Measurements from ENCODE around the gene HLX. TPM values are rescaled to one million over a fixed set of nuclear protein-coding genes. Genes with fewer than 3 reads are reported as not detected.
A peak's percentile ranks its signal among the peaks of the same experiment; 100 is the strongest.

The HLX gene
- total and polyA plus RNA-seq, 2 of the 13 experiments (the other 11 are each of a cell fraction or from before 2014, with no cell fraction given): 0.30 to 0.35 TPM

GRCh38 chr1:220887202-220887519, 7.9 kb downstream of the HLX start:
- ATAC-seq (no peak), DNase-seq (ENCODE audit: low spot score) (no peak), FAIRE-seq (no peak)
- BruUV-seq (replicated peaks): no TSS peak
- Histone ChIP-seq H3K4me3 (replicated peaks in 1 of 3; ENCODE audit: insufficient read depth in 1 of 3, low read depth in 2 of 3, low read length in 3 of 3) (no peak overlapping the region), H3K36me3 (replicated peaks in 1 of 2; ENCODE audit: control insufficient read depth in 1 of 2, insufficient read depth in 2 of 2, low read length in 2 of 2) (no peaks in the 10 kb centered on the region), H3K4me2 (ENCODE audit: low read depth, low read length) (peak overlapping the region; percentile 36; the same call in 1 of the 2 replicates), H3K9me3 (ENCODE audit: low read length) (no peaks in the 10 kb centered on the region), H3K27ac (ENCODE audit: extremely low read length, insufficient read depth, low read length) (no peak overlapping the region), H3K27me3 (ENCODE audit: control insufficient read depth in 1 of 2, insufficient read depth in 2 of 2, low read length in 2 of 2) (peaks cover 2 to 42% of the 10 kb centered on the region in 2 experiments; a peak in 4 of 5 replicates), H3K79me2 (ENCODE audit: insufficient read depth, low read length) (no peaks in the 10 kb centered on the region), H3K4me1 (ENCODE audit: insufficient read depth, low read length) (no peaks in the 10 kb centered on the region), H3K9ac (ENCODE audit: insufficient read depth, low read depth, low read length) (no peak overlapping the region), H2AFZ (ENCODE audit: low read length) (no peak overlapping the region), H4K20me1 (ENCODE audit: insufficient read depth, low read length) (no peaks in the 10 kb centered on the region)
- in situ Hi-C loops (cut with HindIII; ENCODE audit: extremely low pct_ligation_motif_present, low pct_unique_long_range_greater_than_20kb): no loop called here
- POLR2A ChIA-PET: no interaction called here
- WGBS (ENCODE audit: low lambda C conversion rate): 26% methylated on average over 8 of the region's 11 CpGs
- CTCF ChIA-PET (ENCODE audit: low intra/inter-chr PET ratio, low total read pairs): no interaction called here
- intact Hi-C loops (cut with micrococcal nuclease; ENCODE audit: unreplicated experiment): no loop called here
- TF ChIP-seq KDM2A (CRISPR knock-in tag; IDR thresholded peaks at IDR 0.05; ENCODE audit: borderline replicate concordance, low read depth) (no peak), TMF1 (CRISPR knock-in tag; IDR thresholded peaks at IDR 0.05; ENCODE audit: low read depth) (no peak), ZFP91 (CRISPR knock-in tag; IDR thresholded peaks at IDR 0.05; ENCODE audit: borderline replicate concordance) (no peak), ZBTB40 (IDR thresholded peaks at IDR 0.05) (no peak), ZBTB40 (CRISPR knock-in tag; IDR thresholded peaks at IDR 0.05) (no peak), ZNF501 (CRISPR knock-in tag; IDR thresholded peaks at IDR 0.05) (no peak), SRSF4 (IDR thresholded peaks at IDR 0.05; ENCODE audit: low read depth, low read length, poor library complexity, severe bottlenecking) (no peak)
- TF ChIP-seq, protein P1, sequence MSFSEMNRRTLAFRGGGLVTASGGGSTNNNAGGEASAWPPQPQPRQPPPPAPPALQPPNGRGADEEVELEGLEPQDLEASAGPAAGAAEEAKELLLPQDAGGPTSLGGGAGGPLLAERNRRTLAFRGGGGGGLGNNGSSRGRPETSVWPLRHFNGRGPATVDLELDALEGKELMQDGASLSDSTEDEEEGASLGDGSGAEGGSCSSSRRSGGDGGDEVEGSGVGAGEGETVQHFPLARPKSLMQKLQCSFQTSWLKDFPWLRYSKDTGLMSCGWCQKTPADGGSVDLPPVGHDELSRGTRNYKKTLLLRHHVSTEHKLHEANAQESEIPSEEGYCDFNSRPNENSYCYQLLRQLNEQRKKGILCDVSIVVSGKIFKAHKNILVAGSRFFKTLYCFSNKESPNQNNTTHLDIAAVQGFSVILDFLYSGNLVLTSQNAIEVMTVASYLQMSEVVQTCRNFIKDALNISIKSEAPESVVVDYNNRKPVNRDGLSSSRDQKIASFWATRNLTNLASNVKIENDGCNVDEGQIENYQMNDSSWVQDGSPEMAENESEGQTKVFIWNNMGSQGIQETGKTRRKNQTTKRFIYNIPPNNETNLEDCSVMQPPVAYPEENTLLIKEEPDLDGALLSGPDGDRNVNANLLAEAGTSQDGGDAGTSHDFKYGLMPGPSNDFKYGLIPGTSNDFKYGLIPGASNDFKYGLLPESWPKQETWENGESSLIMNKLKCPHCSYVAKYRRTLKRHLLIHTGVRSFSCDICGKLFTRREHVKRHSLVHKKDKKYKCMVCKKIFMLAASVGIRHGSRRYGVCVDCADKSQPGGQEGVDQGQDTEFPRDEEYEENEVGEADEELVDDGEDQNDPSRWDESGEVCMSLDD (CRISPR knock-in tag; IDR thresholded peaks at IDR 0.05; ENCODE audit: borderline replicate concordance): no peak
- TF ChIP-seq, protein P2, sequence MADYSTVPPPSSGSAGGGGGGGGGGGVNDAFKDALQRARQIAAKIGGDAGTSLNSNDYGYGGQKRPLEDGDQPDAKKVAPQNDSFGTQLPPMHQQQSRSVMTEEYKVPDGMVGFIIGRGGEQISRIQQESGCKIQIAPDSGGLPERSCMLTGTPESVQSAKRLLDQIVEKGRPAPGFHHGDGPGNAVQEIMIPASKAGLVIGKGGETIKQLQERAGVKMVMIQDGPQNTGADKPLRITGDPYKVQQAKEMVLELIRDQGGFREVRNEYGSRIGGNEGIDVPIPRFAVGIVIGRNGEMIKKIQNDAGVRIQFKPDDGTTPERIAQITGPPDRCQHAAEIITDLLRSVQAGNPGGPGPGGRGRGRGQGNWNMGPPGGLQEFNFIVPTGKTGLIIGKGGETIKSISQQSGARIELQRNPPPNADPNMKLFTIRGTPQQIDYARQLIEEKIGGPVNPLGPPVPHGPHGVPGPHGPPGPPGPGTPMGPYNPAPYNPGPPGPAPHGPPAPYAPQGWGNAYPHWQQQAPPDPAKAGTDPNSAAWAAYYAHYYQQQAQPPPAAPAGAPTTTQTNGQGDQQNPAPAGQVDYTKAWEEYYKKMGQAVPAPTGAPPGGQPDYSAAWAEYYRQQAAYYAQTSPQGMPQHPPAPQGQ (CRISPR knock-in tag; IDR thresholded peaks at IDR 0.05; ENCODE audit: borderline replicate concordance): no peak

All from HepG2 (cell line).